SK-N-SH treated with all-trans-retinoic acid at 6 μM for 48 hours (cell line): ENCODE results near the gene SLC43A3.

Experiments
- ATAC-seq: fragments of 200-7000 bp; cut with Tn5 transposase; 3 replicates; pipeline ENCODE4 v1.9.1; 2020; ENCODE audit warnings: mild to moderate bottlenecking, moderate library complexity
- ARNTL ChIP-seq: fragments of 450-650 bp; formaldehyde crosslinking; IDR thresholded peaks from 2 replicates; pipeline ENCODE4 v1.5.0; 2020; ENCODE audit warnings: low read depth, mild to moderate bottlenecking, moderate library complexity, borderline replicate concordance
- CSRNP3 ChIP-seq: fragments of 250-450 bp; sonication (Bioruptor Pico); IDR thresholded peaks from 2 replicates; pipeline ENCODE4 v1.5.1; 2021; ENCODE audit warnings: mild to moderate bottlenecking, moderate library complexity
- ESRRG ChIP-seq: fragments of 250-450 bp; sonication (Bioruptor Pico); IDR thresholded peaks from 2 replicates; pipeline ENCODE4 v1.6.1; 2021; ENCODE audit warnings: mild to moderate bottlenecking
- GLIS3 ChIP-seq: fragments of 250-450 bp; sonication (Bioruptor Pico); IDR thresholded peaks from 2 replicates; pipeline ENCODE4 v1.5.0; 2020; ENCODE audit warnings: mild to moderate bottlenecking, moderate library complexity
- ISL1 ChIP-seq: fragments of 250-450 bp; sonication (Bioruptor Pico); IDR thresholded peaks from 2 replicates; pipeline ENCODE4 v2.1.2; 2022; ENCODE audit warnings: mild to moderate bottlenecking, moderate library complexity
- OSR1 ChIP-seq: fragments of 250-450 bp; sonication (Bioruptor Pico); IDR thresholded peaks from 2 replicates; pipeline ENCODE4 v1.8.0; 2022; ENCODE audit warnings: moderate library complexity, mild to moderate bottlenecking, inconsistent platforms
- POU6F1 ChIP-seq: fragments of 250-450 bp; sonication (Bioruptor Pico); IDR thresholded peaks from 2 replicates; pipeline ENCODE4 v1.8.0; 2021; ENCODE audit warnings: low read depth, mild to moderate bottlenecking, moderate library complexity, borderline replicate concordance
- PPARA ChIP-seq: fragments of 250-450 bp; sonication (Bioruptor Pico); IDR thresholded peaks from 2 replicates; pipeline ENCODE4 v1.5.0; 2020; ENCODE audit warnings: mild to moderate bottlenecking, borderline replicate concordance
- RARB ChIP-seq: fragments of 250-450 bp; sonication (Bioruptor Pico); IDR thresholded peaks from 2 replicates; pipeline ENCODE4 v1.8.0; 2021; ENCODE audit warnings: mild to moderate bottlenecking, moderate library complexity
- SNAI2 ChIP-seq: fragments of 250-450 bp; sonication (Bioruptor Pico); IDR thresholded peaks from 2 replicates; pipeline ENCODE4 v1.5.0; 2020; ENCODE audit warnings: mild to moderate bottlenecking, moderate library complexity
- TCF4 ChIP-seq: fragments of 250-450 bp; sonication (Bioruptor Pico); IDR thresholded peaks from 2 replicates; pipeline ENCODE4 v1.8.0; 2021; ENCODE audit warnings: mild to moderate bottlenecking, moderate library complexity, borderline replicate concordance
- ZC3H10 ChIP-seq: fragments of 250-450 bp; sonication (Bioruptor Pico); IDR thresholded peaks from 2 replicates; pipeline ENCODE4 v1.5.1; 2021; ENCODE audit warnings: mild to moderate bottlenecking, moderate library complexity
- ZFP3 ChIP-seq: fragments of 250-450 bp; sonication (Bioruptor Pico); IDR thresholded peaks from 2 replicates; pipeline ENCODE4 v1.5.0; 2020; ENCODE audit warnings: mild to moderate bottlenecking, moderate library complexity
- ZFP30 ChIP-seq: fragments of 450-650 bp; formaldehyde crosslinking; IDR thresholded peaks from 2 replicates; pipeline ENCODE4 v1.5.0; 2022; ENCODE audit warnings: mild to moderate bottlenecking, moderate library complexity
- ZNF565 ChIP-seq: fragments of 450-650 bp; formaldehyde crosslinking; conservative IDR thresholded peaks from 2 replicates; pipeline ENCODE4 v1.5.0; 2020; ENCODE audit warnings: low read depth, mild to moderate bottlenecking, moderate library complexity
- ZNF70 ChIP-seq: fragments of 450-650 bp; formaldehyde crosslinking; IDR thresholded peaks from 2 replicates; pipeline ENCODE4 v1.5.0; 2020; ENCODE audit warnings: mild to moderate bottlenecking, moderate library complexity
- TF ChIP-seq, protein P1 (sequence below): fragments of 250-450 bp; sonication (Bioruptor Pico); IDR thresholded peaks from 2 replicates; pipeline ENCODE4 v1.8.0; 2020; ENCODE audit warnings: mild to moderate bottlenecking, moderate library complexity, borderline replicate concordance
- TF ChIP-seq, protein P2 (sequence below): fragments of 250-450 bp; sonication (Bioruptor Pico); IDR thresholded peaks from 2 replicates; pipeline ENCODE4 v1.5.0; 2020; ENCODE audit warnings: mild to moderate bottlenecking, moderate library complexity

Gene SLC43A3

DNA sequence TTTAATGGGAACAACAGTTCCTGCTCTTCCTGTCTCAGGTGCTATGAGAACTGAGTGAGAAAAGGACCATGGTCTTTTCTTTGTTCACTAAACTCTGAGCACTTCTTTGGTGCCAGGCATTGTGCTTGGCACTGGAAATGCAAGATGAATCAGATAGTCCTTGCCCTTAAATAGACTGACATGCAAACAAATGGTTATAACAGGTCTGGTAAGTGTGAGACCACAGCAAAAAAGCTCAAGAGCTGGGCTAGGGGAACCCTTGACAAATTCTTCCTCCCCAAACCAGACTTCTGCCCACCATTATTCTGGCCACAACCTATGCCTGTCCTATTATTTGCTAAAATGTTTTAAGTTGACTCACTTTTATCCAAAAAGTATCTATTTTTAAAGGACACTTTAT is 5.1 kb downstream of the SLC43A3 start (continued):
- TF ChIP-seq, protein P1, sequence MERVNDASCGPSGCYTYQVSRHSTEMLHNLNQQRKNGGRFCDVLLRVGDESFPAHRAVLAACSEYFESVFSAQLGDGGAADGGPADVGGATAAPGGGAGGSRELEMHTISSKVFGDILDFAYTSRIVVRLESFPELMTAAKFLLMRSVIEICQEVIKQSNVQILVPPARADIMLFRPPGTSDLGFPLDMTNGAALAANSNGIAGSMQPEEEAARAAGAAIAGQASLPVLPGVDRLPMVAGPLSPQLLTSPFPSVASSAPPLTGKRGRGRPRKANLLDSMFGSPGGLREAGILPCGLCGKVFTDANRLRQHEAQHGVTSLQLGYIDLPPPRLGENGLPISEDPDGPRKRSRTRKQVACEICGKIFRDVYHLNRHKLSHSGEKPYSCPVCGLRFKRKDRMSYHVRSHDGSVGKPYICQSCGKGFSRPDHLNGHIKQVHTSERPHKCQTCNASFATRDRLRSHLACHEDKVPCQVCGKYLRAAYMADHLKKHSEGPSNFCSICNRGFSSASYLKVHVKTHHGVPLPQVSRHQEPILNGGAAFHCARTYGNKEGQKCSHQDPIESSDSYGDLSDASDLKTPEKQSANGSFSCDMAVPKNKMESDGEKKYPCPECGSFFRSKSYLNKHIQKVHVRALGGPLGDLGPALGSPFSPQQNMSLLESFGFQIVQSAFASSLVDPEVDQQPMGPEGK (CRISPR knock-in tag) = no peak
- TF ChIP-seq PPARA (CRISPR knock-in tag) = no peak
- no peak for TF ChIP-seq ZFP3 (CRISPR knock-in tag)
- no peak for TF ChIP-seq ISL1 (CRISPR knock-in tag)
- no peak for TF ChIP-seq SNAI2 (CRISPR knock-in tag)

DNA sequence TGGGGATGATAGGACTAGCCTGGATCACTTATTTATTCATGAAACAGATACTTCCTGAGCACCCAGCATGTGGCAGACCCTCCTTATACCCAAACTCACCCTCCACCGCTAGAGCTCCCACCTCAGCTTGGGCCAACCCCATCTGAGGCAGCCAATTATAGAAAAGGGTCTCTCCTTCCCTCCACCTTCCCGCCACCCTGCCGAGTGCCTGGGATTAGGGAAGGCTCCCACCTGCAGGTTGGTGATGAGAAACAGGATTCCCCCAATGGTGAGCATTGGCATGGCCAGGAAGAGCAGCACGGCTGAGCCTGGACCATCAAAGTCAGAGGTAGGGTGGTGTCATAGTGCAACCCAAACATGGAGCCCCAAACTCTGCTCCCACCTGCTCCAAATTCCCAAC is 5.9 kb downstream of the SLC43A3 start:
- ATAC-seq = no peak
- TF ChIP-seq ZFP30 (CRISPR knock-in tag) = no peak
- no peak for TF ChIP-seq GLIS3 (CRISPR knock-in tag)
- TF ChIP-seq ZC3H10 (CRISPR knock-in tag) = no peak
- no peak for TF ChIP-seq ZNF70 (CRISPR knock-in tag)
- TF ChIP-seq RARB (CRISPR knock-in tag) = no peak
- no peak for TF ChIP-seq CSRNP3 (CRISPR knock-in tag)
- no peak for TF ChIP-seq ZNF565 (CRISPR knock-in tag)
- TF ChIP-seq ARNTL (CRISPR knock-in tag) = no peak
- TF ChIP-seq ZFP3 (CRISPR knock-in tag) = no peak
- TF ChIP-seq OSR1 (CRISPR knock-in tag) = no peak
- TF ChIP-seq POU6F1 (CRISPR knock-in tag) = no peak
- no peak for TF ChIP-seq ESRRG (CRISPR knock-in tag)

DNA sequence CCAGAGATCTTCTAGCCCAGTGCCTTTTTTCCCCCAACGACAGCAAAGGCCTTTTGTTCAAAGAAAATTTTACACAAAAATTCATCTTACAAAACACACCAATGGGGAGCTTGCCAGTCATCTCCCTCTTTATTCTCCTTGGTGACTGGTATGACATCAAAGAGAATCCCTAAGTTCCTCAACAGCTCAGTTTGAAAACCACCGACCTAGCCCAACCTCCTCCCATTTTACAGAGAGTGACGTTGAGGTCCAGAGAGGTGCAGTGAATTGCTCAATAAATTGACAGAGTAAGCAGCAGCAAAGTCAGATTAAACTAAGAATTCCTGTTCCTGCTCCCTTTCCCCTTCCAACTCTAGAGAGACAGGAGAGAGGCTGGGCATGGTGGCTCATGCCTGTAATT is 7.8 kb downstream of the SLC43A3 start:
- ATAC-seq = no peak
- TF ChIP-seq ARNTL (CRISPR knock-in tag) (no peak), ZNF565 (CRISPR knock-in tag) (no peak), ZC3H10 (CRISPR knock-in tag) (no peak), ZFP3 (CRISPR knock-in tag) (no peak), ZNF70 (CRISPR knock-in tag) (no peak), POU6F1 (CRISPR knock-in tag) (no peak), RARB (CRISPR knock-in tag) (no peak), TCF4 (no peak), GLIS3 (CRISPR knock-in tag) (no peak), ZFP30 (CRISPR knock-in tag) (no peak), OSR1 (CRISPR knock-in tag) (no peak)
- TF ChIP-seq, protein P1 (CRISPR knock-in tag) = no peak
- TF ChIP-seq, protein P2, sequence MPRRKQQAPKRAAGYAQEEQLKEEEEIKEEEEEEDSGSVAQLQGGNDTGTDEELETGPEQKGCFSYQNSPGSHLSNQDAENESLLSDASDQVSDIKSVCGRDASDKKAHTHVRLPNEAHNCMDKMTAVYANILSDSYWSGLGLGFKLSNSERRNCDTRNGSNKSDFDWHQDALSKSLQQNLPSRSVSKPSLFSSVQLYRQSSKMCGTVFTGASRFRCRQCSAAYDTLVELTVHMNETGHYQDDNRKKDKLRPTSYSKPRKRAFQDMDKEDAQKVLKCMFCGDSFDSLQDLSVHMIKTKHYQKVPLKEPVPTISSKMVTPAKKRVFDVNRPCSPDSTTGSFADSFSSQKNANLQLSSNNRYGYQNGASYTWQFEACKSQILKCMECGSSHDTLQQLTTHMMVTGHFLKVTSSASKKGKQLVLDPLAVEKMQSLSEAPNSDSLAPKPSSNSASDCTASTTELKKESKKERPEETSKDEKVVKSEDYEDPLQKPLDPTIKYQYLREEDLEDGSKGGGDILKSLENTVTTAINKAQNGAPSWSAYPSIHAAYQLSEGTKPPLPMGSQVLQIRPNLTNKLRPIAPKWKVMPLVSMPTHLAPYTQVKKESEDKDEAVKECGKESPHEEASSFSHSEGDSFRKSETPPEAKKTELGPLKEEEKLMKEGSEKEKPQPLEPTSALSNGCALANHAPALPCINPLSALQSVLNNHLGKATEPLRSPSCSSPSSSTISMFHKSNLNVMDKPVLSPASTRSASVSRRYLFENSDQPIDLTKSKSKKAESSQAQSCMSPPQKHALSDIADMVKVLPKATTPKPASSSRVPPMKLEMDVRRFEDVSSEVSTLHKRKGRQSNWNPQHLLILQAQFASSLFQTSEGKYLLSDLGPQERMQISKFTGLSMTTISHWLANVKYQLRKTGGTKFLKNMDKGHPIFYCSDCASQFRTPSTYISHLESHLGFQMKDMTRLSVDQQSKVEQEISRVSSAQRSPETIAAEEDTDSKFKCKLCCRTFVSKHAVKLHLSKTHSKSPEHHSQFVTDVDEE (CRISPR knock-in tag) = no peak
